ENCODE data around the gene BLOC1S1.
"Not testable (repeated sequence)": the region's sequence is repeated elsewhere in the genome, so short reads cannot be mapped to it uniquely, and the experiment has no call there.

The BLOC1S1 gene

DNA sequence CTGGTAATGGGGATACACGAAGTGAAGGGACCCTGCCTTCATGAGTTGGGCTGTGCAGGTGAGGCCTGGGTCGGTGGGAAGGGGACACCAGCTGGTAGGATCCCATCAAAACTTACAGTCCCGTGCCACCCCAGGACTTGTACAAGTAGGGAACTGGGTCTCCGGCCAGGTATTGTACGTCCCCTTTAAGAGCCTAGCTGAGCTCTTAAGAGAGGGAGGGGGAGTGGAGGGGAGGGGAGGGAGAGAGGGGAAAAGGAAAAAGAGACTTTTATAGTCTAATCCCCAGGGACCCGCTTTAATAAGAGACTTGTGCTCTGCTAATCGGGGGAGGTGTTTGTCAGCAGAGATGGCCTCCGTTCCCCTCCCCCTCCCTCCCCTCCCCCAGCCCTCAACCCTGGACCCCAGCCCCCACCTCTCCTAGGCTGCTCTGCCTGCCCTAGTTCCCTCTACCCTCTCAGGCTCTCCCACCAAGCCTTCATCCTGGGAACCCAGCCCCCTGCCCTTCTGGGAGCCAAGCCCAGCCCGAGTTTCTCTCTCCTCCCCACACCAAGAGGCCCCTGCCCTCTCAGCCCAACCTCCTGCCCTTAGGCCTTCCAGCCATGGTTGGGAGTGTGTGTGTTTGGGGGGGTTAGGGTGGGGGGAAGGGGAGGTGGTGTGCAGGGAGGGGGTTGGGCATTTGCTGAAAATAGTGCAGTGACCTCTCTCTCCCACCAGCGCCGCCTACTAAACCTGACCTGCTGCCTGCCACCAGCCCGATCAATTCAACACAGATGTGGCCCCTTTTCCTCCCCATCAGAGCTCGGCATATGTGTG is 29.7 kb downstream of the BLOC1S1 start:
- peak; percentile 62 for DNase-seq (ENCODE audit: low spot score)

DNA sequence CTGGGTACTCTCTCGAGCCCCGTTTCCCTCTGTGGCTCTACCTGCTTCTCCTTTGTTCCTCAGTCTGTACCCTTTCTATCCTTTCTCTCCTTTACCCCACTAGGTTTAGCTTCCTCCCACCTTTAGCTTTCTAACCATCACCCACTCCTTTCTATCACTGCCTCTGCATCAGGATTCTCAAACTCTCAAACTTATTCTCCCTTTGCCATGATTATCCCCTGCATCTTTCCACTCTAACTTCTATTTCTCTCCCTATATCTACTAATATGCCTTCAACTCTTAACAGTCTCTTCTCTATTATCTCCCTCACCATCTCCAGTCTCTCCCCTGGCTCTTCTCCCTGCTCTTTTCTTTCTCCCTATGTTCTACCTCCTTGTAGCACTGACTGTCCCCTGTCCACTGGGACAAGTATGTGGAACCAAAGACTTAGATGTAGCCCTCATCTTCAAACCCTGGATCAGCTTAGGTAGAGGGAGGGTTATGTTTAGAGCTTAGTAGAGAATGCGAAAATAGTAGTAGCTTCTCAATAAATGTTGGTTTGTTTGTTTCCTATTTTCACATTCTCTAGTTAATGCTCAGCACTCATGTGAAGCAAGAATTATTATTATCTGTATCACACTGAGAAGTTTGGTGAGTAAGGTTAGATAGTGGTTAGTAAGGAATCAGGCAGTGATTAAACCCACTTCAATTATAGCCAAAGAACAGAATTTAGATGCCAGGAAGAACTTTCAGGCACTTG is 30.5 kb downstream of the BLOC1S1 start:
- no peak for DNase-seq (ENCODE audit: low spot score)

DNA sequence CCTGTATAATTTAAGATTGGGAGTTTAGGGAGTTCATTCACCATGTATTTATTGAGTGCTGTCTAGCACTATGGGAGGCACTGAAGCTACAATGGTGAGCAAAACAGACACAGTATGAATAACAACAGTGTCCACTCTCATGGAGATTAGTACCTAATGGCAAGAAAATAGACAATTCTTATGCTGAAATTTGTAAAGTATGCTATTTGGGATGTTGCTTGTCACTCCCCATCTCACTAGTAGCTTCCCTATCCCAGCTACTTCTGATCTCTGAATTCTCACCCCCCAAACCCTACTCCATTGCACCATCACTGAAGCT is 31.0 kb downstream of the BLOC1S1 start:
- no peak for DNase-seq (ENCODE audit: low spot score)

DNA sequence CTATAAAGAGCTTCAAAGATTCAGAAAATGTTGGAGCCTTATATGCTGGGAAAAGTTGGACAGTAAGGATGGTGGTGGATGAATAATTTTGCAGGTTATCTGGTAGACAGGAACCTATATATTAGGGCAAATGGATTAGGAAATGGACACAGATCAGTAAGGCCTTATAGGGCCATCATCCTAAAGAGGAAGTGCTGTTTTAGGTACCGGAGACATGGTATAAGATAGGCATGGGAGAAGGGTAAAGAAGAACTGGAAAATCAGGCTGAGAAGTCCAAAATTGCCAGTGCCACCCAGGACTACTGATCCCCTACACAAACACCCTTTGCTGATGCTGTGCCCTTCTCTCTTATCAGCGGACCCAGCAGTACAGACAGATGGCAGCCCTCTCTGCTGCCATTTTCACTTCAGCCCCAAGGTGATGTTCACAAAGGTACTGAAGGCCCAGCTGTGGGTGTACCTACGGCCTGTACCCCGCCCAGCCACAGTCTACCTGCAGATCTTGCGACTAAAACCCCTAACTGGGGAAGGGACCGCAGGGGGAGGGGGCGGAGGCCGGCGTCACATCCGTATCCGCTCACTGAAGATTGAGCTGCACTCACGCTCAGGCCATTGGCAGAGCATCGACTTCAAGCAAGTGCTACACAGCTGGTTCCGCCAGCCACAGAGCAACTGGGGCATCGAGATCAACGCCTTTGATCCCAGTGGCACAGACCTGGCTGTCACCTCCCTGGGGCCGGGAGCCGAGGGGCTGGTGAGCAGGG is 32.6 kb downstream of the BLOC1S1 start:
- DNase-seq (ENCODE audit: low spot score) = no peak

DNA sequence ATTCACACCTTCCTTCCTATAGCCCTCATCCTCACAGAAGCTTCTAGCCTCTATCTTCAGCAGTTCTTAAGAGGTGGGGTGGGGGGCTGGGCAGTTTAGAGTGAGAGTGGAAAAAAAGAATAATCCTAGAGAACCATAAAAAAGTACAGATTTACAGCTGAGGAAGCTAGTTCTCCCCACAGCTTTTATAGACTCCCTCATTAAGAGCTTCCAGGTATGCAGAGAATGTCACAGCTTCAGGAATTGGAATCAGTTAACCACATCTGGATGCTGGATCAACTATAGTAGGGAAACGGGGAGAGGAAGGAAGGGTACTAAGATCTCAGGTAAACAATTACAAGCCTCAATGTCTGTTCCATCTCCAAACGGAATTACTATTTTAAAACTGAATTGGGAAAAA is 39.4 kb downstream of the BLOC1S1 start:
- no peak for DNase-seq (ENCODE audit: low spot score)

DNA sequence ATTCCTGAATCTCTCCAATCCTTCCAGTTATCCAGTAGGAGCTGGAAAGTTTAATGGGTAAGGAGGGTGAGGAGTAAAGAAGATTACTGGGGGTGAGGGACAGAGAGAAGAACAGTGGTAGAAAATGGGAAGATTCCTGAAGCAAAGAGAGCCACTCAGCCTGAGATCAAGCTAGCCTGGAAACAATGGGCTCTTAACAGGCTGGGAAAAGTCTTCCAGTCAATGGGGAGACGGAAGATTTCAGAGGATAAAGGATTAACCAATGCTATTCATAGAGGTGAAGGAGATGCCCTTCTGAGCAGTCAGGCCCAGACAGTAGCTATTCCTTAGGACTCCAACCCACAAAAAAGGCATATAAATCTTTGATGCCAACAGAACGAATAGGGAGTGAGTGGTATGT is 41.9 kb downstream of the BLOC1S1 start:
- DNase-seq (ENCODE audit: low spot score) = no peak

DNA sequence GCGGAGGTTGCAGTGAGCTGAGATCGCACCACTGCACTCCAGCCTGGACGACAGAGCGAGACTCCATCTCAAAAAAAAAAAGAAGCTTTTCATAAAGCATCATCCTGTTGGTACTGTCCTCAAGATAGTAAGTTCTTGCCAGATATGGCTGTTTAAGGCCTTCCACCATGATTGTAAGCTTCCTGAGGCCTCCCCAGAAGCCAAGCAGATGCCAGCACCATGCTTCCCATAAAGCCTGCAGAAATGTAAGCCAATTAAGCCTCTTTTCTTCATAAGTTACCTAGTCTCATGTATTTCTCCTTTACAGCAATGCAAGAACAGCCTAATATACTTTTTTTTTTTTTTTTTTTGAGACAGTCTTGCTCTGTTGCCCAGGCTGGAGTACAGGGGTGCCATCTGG is 42.7 kb downstream of the BLOC1S1 start:
- not testable (repeated sequence) for DNase-seq (ENCODE audit: low spot score)

DNA sequence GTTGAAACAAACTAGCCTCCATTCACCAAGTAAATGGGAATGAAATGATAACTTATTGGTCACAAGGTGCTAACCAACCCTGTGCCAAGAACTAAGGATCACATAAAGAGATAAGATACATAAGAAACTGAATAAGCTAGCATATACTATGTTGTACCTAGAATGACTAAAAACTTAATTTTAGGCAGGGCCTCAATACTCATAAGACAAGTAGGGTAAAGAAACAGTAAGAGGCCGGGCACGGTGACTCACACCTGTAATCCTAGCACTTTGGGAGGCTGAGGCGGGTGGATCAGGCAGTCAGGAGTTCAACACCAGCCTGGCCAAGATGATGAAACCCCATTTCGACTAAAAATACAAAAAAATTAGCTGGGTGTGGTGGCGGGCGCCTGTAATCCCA is 44.8 kb downstream of the BLOC1S1 start:
- no peak for DNase-seq (ENCODE audit: low spot score)

DNA sequence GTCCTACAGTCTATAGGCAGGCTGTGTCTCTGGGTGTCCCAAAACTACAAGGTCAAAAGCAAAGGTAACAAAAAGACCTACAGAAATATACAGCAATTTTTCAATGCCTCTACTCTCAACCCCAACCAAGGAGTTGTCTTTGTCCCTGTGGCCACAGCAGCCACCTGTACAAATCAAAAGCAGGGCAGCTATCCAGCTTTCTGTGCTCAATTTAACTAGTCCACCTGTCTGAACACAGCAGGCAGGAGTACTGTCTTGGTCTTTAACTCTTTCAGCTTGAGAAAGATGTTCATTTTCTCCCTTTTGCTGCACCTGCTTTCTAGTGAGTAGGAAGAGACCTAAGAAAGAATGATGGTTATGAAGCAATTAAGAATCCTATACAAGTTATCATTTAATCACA is 46.8 kb downstream of the BLOC1S1 start:
- no peak for DNase-seq (ENCODE audit: low spot score)

DNA sequence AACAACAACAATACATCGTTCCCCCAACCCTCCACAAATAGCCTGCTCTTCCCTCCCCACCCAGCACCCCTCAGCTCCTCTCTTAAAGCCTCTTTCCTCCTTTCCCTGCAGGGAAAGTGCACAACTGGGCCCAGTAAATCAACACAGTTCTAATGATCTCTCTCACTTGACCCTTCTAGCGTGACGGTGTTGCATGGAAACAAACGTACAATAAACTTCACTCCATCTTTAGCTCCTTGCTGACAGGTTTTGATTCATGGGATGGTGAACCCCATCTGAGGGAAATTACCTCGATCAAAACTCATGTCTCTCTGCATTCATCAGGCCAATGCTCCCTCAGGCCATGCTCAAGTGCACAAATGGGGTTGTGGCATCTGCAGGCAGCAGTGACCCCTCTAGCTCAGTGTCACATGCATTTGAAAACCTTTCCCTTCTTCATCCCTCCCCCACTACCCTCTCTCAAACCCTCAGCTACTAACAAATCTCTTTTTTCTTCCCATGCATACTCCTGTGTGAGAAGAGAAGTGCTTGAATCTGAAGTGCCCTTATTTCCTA is 50.0 kb downstream of the BLOC1S1 start:
- DNase-seq (ENCODE audit: low spot score) = no peak

DNA sequence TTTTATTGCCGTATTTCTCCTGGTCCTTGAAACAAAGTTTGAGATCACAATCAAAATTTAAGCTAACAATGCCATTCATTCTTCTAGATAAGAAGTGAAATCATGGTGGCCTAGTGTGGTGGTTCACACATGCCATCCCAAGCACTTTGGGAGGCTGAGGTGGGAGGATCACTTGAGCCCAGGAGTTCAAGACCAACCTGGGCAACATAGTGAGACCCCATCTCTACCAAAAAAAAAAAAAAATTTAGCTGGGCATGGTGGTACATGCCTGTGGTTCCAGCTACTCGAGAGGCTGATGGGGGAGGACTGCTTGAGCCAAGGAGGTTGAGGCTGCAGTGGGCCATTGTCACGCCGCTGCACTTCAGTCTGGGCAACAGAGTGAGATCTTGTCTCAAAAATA is 51.3 kb downstream of the BLOC1S1 start:
- no peak for DNase-seq (ENCODE audit: low spot score)

Data from NAMALWA (cell line).